Lower leg skin (tissue), 4 donors: ENCODE results near the gene SEPTIN14. TPM values are rescaled to one million over a fixed set of nuclear protein-coding genes. Genes with fewer than 3 reads are reported as not detected.
"Not testable (repeated sequence)": the region's sequence is repeated elsewhere in the genome, so short reads cannot be mapped to it uniquely, and the experiment has no call there.

ENCODE experiments used
- DNase-seq, 2 donors: peaks; one replicate each; pipeline ENCODE4 v3.0.0-alpha.2; 2019; ENCODE audit warnings: low spot score in 2 of 2
- H3K4me3 ChIP-seq: fragments of 200-600 bp; sonication (generic); 2 replicates; pipeline ENCODE4 v1.5.1; 2017; ENCODE audit warnings: mild to moderate bottlenecking, low read depth; ENCODE audit not compliant: poor library complexity, severe bottlenecking
- POLR2A ChIP-seq, 2 donors: fragments of 450-650 bp; IDR thresholded peaks; one replicate each; pipeline ENCODE4 v1.6.1; 2016 to 2017; ENCODE audit warnings: antibody characterized with exemption in 2 of 2, mild to moderate bottlenecking in 1 of 2, moderate library complexity in 1 of 2
- WGBS, 2 donors: methylation state at CpG; one replicate each; pipeline ENCODE4 v1.1.5; 2018; 5-methylcytosine and 5-hydroxymethylcytosine counted together
- intact Hi-C: fragments of 100-400 bp; cut with DNase I; formaldehyde crosslinking; loops from one replicate; pipeline ENCODE4 v1.15.0; 2023; ENCODE audit warnings: low total_unique reads
- total RNA-seq, 4 donors: library from RNA; depleted of rRNA; stranded (reverse); fragments of >200 nt; gene quantifications; one replicate each; pipeline ENCODE4 v1.1.0, GENCODE V29; 2016
- TF ChIP-seq, protein P1 (sequence below), 3 donors: fragments of 450-650 bp; IDR thresholded peaks; one replicate each; pipeline ENCODE4 v1.5.1; 2016; ENCODE audit warnings: antibody characterized with exemption in 3 of 3, mild to moderate bottlenecking in 3 of 3, moderate library complexity in 2 of 3

SEPTIN14 gene
- total RNA-seq, 4 donors from 2014 or later, result not detected

DNA sequence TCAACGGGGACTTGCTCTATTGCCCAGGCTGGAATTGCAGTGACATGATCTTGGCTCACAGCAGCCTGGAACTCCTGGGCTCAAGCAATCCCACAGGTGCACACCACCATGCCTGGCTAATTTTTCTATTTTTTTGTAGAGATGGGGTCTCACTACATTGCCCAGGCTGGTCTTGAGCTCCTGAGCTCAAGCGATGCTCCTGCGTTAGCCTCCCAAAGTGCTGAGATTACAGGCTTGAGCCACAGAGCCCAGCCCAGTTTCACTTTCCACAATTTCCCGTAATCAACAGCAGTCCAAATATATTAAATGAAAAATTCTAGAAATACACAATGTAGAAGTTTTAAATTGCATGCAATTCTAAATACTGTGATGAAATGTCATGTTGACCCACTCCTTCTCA is 24.0 kb downstream of the SEPTIN14 start:
- WGBS, 2 donors, result 90% methylated on average over 4 of the region's 4 CpGs
- no peak for DNase-seq
- intact Hi-C loops, result no loop called here
- no peak overlapping the region for H3K4me3 ChIP-seq
- TF ChIP-seq, protein P1, sequence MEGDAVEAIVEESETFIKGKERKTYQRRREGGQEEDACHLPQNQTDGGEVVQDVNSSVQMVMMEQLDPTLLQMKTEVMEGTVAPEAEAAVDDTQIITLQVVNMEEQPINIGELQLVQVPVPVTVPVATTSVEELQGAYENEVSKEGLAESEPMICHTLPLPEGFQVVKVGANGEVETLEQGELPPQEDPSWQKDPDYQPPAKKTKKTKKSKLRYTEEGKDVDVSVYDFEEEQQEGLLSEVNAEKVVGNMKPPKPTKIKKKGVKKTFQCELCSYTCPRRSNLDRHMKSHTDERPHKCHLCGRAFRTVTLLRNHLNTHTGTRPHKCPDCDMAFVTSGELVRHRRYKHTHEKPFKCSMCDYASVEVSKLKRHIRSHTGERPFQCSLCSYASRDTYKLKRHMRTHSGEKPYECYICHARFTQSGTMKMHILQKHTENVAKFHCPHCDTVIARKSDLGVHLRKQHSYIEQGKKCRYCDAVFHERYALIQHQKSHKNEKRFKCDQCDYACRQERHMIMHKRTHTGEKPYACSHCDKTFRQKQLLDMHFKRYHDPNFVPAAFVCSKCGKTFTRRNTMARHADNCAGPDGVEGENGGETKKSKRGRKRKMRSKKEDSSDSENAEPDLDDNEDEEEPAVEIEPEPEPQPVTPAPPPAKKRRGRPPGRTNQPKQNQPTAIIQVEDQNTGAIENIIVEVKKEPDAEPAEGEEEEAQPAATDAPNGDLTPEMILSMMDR (IDR thresholded peaks at IDR 0.05), result no peak
- no peak for TF ChIP-seq POLR2A (IDR thresholded peaks at IDR 0.05)

DNA sequence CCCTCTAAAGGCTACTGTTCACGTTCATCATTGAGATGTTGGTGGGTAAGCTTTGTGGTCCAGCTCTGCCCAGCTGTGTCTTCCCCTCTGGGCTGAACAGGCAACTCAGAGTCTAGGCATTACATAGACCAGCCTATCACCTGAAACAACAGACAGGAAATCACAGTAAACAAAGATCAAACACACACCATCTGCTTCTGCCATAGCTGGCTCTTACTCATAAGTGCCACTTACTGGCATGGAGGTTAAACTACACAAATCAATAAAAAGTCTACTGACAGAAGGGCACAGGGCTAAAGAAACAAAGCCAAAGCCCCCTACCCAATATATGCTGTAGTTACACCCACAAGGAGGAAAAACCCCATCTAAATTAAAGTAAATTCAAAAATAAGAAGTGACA is 35.0 kb downstream of the SEPTIN14 start:
- TF ChIP-seq, protein P1 (IDR thresholded peaks at IDR 0.05), result no peak
- no peak for TF ChIP-seq POLR2A (IDR thresholded peaks at IDR 0.05)
- intact Hi-C loops, result no loop called here
- WGBS, 2 donors, result 85 to 92% methylated on average over 1 of the region's 1 CpG
- DNase-seq, result no peak
- no peak overlapping the region for H3K4me3 ChIP-seq

GRCh38 chr7:55818686-55819085 is 43.9 kb downstream of the SEPTIN14 start:
- WGBS, 2 donors, result 68 to 73% methylated on average over 2 of the region's 2 CpGs
- intact Hi-C loops, result no loop called here
- no peak for TF ChIP-seq POLR2A (IDR thresholded peaks at IDR 0.05)
- TF ChIP-seq, protein P1 (IDR thresholded peaks at IDR 0.05), result no peak

DNA sequence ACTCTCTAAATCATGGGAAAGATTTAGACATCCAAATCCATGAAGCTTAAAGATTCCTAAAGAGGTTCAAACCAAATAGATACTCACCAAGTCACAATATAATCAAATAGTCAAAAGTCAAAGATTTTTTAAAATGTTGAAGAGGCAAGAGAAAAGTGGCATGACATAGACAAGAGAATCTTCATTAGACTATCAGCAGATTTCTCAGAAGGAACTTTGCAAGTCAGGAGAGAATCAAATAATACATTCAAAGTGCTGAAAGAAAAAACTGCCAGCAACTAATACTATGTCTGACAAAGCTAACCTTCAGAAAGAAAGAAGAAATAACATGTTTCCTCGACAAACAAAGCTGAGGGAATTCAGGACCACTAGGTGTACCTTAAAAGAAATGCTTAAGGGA is 65.3 kb downstream of the SEPTIN14 start:
- H3K4me3 ChIP-seq, intact Hi-C loops: not testable (repeated sequence)
- WGBS, 2 donors, result 57 to 65% methylated on average over 1 of the region's 1 CpG

More at GRCh38 chr7:55818686-55819085, 43.9 kb downstream of the SEPTIN14 start:
- H3K4me3 ChIP-seq, result no peak overlapping the region
- DNase-seq, result no peak

GRCh38 chr7:55794527-55794926 is 68.0 kb downstream of the SEPTIN14 start:
- no peak for DNase-seq
- 80 to 81% methylated on average over 10 of the region's 10 CpGs for WGBS, 2 donors
- TF ChIP-seq, protein P1 (IDR thresholded peaks at IDR 0.05), result no peak
- no peak for TF ChIP-seq POLR2A (IDR thresholded peaks at IDR 0.05)
- H3K4me3 ChIP-seq, result no peak overlapping the region
- intact Hi-C loops, result no loop called here

More for the DNA sequence above, 65.3 kb downstream of the SEPTIN14 start:
- DNase-seq, result not testable (repeated sequence)

DNA sequence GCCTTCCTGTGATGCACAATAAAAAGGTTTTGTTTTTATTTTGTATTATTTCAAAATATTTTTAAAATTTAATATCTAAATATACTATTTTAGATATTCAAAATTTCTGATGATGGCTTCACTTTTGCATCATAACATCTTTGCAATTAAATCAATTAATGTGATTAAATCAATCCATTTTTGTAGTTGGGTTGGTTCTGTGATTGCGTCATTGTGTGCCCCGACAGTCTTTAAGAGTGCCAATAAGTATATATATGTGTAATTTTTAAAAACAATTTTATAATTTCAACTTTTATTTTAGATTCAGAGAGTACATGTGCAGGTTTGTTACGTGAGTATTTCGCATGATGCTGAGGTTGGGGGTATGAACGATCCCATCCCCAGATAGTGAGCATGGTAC is 70.5 kb downstream of the SEPTIN14 start:
- 89 to 91% methylated on average over 5 of the region's 5 CpGs for WGBS, 2 donors
- TF ChIP-seq POLR2A (IDR thresholded peaks at IDR 0.05), result no peak
- TF ChIP-seq, protein P1 (IDR thresholded peaks at IDR 0.05), result no peak
- no peak for DNase-seq
- intact Hi-C loops, result no loop called here
- H3K4me3 ChIP-seq, result no peak overlapping the region
